Measurements from ENCODE around the gene IGF2BP2. TPM values are rescaled to one million over a fixed set of nuclear protein-coding genes. Genes with fewer than 3 reads are reported as not detected.

IGF2BP2 gene
- total RNA-seq, 4 donors from 2014 or later: 5.1 to 29.8 (median 9.3) TPM

DNA sequence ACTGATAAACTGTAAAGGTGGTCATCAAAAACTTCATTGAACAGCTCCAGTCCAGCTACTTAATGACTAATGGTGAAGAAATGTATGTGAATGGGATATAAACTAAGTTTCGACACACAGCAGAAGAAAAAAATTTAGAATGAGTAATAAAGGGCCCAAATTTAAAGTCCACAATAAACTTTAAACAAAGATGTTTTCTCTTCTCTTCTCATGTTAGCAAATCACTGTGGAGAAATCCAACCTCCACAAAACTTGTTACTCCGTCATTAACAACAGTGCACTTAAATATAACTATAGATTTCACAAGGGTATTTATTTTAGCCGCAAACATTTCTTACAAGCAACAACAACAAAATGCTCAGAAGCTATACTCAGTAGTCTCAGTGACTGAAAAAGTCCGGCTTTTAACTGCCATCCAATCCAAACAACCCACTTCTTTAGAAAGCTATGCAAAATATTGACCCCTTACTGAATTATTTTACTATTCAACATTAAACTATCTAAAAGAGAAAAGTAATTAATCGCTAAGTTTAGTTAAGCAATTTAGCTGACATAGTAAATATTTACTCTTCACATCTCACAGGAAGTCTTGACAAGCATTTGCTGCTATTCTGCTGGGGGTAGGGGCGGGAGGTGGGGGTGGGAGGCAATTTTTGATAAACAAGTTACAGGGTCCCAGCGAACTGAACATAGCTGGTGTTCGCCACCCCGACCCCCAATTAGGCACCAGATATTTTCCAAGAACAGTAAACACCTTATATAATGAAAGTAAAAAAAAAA, 2.4 kb downstream of the IGF2BP2 start:
- no peak for DNase-seq (ENCODE audit: low spot score in 2 of 2)
- no peak for TF ChIP-seq POLR2A (IDR thresholded peaks at IDR 0.05)
- TF ChIP-seq, protein P1, sequence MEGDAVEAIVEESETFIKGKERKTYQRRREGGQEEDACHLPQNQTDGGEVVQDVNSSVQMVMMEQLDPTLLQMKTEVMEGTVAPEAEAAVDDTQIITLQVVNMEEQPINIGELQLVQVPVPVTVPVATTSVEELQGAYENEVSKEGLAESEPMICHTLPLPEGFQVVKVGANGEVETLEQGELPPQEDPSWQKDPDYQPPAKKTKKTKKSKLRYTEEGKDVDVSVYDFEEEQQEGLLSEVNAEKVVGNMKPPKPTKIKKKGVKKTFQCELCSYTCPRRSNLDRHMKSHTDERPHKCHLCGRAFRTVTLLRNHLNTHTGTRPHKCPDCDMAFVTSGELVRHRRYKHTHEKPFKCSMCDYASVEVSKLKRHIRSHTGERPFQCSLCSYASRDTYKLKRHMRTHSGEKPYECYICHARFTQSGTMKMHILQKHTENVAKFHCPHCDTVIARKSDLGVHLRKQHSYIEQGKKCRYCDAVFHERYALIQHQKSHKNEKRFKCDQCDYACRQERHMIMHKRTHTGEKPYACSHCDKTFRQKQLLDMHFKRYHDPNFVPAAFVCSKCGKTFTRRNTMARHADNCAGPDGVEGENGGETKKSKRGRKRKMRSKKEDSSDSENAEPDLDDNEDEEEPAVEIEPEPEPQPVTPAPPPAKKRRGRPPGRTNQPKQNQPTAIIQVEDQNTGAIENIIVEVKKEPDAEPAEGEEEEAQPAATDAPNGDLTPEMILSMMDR (IDR thresholded peaks at IDR 0.05): no peak
- 31 to 32% methylated on average over 9 of the region's 9 CpGs for WGBS, 2 donors
- intact Hi-C loops (cut with DNase I; ENCODE audit: low total_unique reads): no loop called here
- H3K4me3 ChIP-seq (ENCODE audit: low read depth, poor library complexity, severe bottlenecking): no peak overlapping the region

DNA sequence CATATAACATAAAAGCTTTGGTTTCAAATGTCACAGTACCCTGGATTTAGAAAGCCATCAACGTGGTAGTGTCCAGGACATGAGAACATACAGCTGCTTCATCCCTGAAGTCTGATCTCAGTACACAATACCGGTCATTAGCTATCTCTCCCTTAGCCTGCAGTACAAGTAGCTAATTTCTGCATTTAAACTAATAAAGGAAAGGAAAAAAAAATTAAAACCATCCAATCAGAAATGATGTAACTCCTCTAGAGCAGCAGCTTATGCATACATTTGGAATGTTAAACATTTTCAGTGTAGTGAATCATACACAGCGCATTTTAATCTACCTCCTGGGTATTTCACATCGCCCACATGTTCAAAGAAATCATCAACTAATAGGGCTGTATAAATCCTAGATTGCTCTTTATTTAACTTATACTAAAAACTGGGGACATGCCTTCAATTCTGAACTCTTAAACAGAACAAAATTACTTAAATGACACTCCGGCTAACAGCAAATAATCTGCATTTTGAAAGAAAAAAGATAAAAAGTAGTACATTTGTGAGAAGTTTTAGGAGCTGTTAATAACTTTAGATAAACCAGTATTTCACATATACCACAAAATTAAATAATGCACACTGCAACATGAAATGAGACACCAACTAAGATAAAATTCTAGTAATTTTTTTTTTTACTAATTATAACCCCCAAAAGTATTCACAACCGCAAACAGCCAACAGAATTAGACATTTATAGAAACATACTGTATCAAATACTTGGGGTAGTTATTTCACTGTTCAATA, 3.7 kb downstream of the IGF2BP2 start:
- intact Hi-C loops (cut with DNase I; ENCODE audit: low total_unique reads): no loop called here
- no peak for DNase-seq (ENCODE audit: low spot score in 2 of 2)
- TF ChIP-seq, protein P1 (IDR thresholded peaks at IDR 0.05): no peak
- no peak for TF ChIP-seq POLR2A (IDR thresholded peaks at IDR 0.05)
- WGBS, 2 donors: 63 to 64% methylated on average over 6 of the region's 6 CpGs
- H3K4me3 ChIP-seq (ENCODE audit: low read depth, poor library complexity, severe bottlenecking): no peak overlapping the region

DNA sequence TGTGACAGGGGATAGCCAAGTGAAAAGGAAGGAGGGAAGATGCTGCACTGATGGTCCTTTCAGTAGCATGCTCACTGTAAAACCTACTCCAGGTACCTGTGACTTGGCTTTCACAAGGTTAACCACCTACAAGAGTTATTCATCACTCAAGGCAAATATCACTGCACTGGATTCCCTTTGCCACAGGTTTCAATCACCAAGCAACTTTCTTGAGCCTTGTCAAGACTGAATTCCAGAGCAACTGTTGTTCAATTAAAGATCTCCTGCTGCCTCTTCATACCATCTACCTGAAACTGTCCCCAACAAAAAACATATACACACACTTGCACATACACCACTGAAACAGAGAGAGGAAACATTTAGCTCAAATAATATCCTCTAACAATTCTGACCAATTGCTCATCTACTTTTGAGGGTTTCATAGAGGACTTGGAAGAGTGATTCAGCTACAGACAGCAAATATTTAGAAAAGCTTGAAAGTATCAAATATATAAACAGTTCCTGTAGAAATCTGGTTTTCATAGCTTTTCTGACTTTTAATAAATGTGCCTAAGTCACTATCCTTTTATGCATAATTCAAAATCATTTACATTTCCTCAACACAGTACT, 6.5 kb downstream of the IGF2BP2 start:
- DNase-seq (ENCODE audit: low spot score in 2 of 2): no peak
- TF ChIP-seq, protein P1 (IDR thresholded peaks at IDR 0.05): no peak
- TF ChIP-seq POLR2A (IDR thresholded peaks at IDR 0.05): no peak
- intact Hi-C loops (cut with DNase I; ENCODE audit: low total_unique reads): no loop called here
- H3K4me3 ChIP-seq (ENCODE audit: low read depth, poor library complexity, severe bottlenecking): no peak overlapping the region

DNA sequence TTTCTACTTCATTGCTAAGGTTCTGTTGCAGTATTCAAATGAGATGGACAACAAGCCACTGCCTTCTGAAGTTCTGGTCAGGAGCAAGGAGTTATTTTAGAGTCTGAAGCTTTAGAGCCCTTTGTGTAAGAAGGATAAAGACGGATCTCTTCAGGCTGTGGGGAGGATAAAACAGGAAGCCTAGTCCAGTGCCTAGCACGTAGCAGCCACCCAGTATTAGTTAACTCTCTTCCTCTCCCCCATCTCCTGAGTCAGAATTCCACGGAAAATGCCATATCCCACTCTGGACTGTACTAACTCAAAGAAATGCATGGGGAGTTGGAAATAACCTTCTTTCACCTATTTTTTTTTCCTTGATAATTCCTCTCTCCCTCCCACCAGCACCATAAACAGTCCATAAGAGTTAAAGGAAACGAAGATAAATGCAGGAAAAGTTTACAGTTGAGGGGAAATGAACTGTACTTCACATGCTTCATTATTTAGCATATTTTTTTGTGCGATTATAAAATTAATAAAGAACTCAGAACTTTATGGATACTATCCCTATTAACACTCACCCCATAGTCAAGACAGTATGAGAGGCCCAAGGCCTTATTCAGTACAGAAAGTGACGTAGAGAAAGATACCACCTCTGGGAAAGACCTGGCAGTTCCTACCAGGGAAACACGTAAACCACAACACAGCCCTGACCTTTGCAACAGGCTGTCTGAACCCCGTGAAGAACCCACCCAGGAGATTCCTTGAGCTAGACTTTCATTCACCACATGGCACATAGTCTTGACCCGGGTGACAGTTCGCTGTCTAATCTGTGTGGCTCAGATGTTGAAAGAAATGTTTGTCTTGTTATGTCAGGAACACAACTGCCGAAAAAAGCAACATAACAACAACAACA, 9.2 kb downstream of the IGF2BP2 start:
- WGBS, 2 donors: 76 to 77% methylated on average over 11 of the region's 11 CpGs
- intact Hi-C loops (cut with DNase I; ENCODE audit: low total_unique reads): no loop called here
- no peak for DNase-seq (ENCODE audit: low spot score in 2 of 2)

More for the DNA sequence above, 9.2 kb downstream of the IGF2BP2 start:
- TF ChIP-seq, protein P1 (IDR thresholded peaks at IDR 0.05): no peak
- TF ChIP-seq POLR2A (IDR thresholded peaks at IDR 0.05): no peak
- H3K4me3 ChIP-seq (ENCODE audit: low read depth, poor library complexity, severe bottlenecking): no peak overlapping the region

Data from lower leg skin (tissue), 4 donors.